NK-92 (cell line): Measurements from ENCODE around the gene FOXP2.
"Not testable (repeated sequence)": the region's sequence is repeated elsewhere in the genome, so short reads cannot be mapped to it uniquely, and the experiment has no call there.

ENCODE experiments used
- DNase-seq: peaks from one replicate; lab custom pipeline; 2025; ENCODE audit not compliant: unreplicated experiment; lab: John Stamatoyannopoulos, UW

The FOXP2 gene

GRCh38 chr7:114488696-114489095 is 74.1 kb downstream of the FOXP2 start:
- DNase-seq: no peak

- DNase-seq: not testable (repeated sequence)
These were observed 82.9 kb downstream of the FOXP2 start for GRCh38 chr7:114497491-114497890.

- no peak for DNase-seq
These were observed 88.0 kb downstream of the FOXP2 start for GRCh38 chr7:114502454-114503254.

- DNase-seq: no peak
These were observed 90.0 kb downstream of the FOXP2 start for GRCh38 chr7:114504586-114504985.

- DNase-seq: no peak
These were observed 92.8 kb downstream of the FOXP2 start for GRCh38 chr7:114507381-114507780.

GRCh38 chr7:114508086-114508485 is 93.5 kb downstream of the FOXP2 start:
- no peak for DNase-seq

- not testable (repeated sequence) for DNase-seq
These were observed 96.2 kb downstream of the FOXP2 start for GRCh38 chr7:114510824-114511223.

GRCh38 chr7:114519240-114519639 is 104.6 kb downstream of the FOXP2 start:
- no peak for DNase-seq

- no peak for DNase-seq
These were observed 107.5 kb downstream of the FOXP2 start for GRCh38 chr7:114522081-114522480.

- no peak for DNase-seq
These were observed 113.0 kb downstream of the FOXP2 start for GRCh38 chr7:114527589-114527988.

- no peak for DNase-seq
These were observed 115.5 kb downstream of the FOXP2 start for GRCh38 chr7:114530057-114530611.

- no peak for DNase-seq
These were observed 116.7 kb downstream of the FOXP2 start for GRCh38 chr7:114531326-114531725.

GRCh38 chr7:114533131-114533530 is 118.5 kb downstream of the FOXP2 start:
- DNase-seq: no peak

GRCh38 chr7:114534953-114535352 is 120.3 kb downstream of the FOXP2 start:
- DNase-seq: no peak

- no peak for DNase-seq
These were observed 125.0 kb downstream of the FOXP2 start for GRCh38 chr7:114539575-114539974.

GRCh38 chr7:114540291-114540690 is 125.7 kb downstream of the FOXP2 start:
- no peak for DNase-seq

- DNase-seq: not testable (repeated sequence)
These were observed 132.7 kb downstream of the FOXP2 start for GRCh38 chr7:114547346-114547745.

GRCh38 chr7:114548081-114548980 is 133.7 kb downstream of the FOXP2 start:
- no peak for DNase-seq

- DNase-seq: no peak
These were observed 140.3 kb downstream of the FOXP2 start for GRCh38 chr7:114554781-114555537.

- DNase-seq: no peak
These were observed 152.8 kb downstream of the FOXP2 start for GRCh38 chr7:114567416-114567815.

- no peak for DNase-seq
These were observed 154.6 kb downstream of the FOXP2 start for GRCh38 chr7:114569220-114569619.
